HG03575 (cell line): ENCODE data around the gene YPEL1.

Source experiments
- ATAC-seq: cut with Tn5 transposase; IDR thresholded peaks from one replicate; pipeline ENCODE4 v1.9.1; 2021; ENCODE audit not compliant: unreplicated experiment, insufficient number of reproducible peaks, low FRiP score; ENCODE audit errors: extremely low read depth

The YPEL1 gene

DNA sequence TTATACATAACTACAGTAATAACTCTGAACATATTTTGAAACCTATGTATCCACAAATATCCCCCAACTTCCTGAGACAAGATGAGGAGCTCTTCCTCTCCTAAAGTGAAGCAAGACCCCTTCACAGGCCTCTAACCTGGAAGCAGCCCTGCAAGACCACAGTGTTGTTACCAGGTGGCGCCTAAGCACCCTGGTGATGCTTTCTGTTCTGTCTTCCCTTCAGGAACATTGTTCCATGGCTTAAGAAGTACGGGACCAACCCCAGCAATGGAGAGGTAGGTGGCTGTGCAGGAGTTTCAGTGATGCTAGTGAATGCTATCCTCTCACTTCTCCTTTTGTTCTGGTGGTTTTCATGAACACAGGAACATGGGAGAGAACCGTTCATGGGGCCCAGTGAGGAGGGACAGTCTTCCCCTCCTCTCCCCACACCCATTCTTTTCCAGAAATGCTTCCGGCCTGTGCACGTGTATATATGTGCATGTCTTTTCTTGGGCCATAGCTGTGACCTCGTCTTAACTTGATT lies 63.4 kb downstream of the YPEL1 start:
- no peak for ATAC-seq

DNA sequence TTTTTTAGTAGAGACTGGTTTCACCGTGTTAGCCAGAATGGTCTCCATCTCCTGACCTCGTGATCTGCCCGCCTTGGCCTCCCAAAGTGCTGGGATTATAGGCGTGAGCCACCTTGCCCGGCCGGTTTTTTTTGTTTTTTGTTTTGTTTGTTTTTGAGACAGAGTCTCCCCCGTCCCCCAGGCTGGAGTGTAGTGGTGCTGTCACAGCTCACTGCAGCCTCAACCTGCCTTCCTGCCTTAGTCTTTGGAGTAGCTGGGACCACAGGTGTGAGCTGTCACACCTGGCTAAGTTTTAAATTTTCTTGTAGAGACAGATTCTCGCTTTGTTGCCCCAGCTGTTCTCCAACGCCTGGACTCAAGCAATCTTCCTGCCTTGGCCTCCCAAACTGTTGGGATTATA lies 66.6 kb downstream of the YPEL1 start:
- ATAC-seq = no peak

DNA sequence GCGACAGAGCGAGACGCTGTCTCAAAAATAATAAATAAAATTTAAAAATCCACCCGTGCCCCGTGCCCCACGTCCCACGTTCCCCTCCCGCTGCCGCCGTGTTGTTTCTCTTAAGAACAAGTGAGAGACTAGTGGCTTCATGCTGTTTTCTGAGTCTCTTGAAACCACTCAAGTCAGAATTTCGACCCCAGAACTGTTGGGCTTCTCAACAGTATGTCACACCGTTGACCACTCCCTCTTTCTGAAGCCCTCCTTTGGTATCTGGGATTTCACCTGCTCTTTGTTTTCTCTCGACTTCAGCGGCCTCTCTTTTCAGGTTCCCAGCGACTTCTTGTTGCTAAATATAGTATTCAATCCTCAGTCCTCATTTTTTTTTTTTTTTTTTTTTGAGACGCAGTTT lies 68.8 kb downstream of the YPEL1 start:
- no peak for ATAC-seq

DNA sequence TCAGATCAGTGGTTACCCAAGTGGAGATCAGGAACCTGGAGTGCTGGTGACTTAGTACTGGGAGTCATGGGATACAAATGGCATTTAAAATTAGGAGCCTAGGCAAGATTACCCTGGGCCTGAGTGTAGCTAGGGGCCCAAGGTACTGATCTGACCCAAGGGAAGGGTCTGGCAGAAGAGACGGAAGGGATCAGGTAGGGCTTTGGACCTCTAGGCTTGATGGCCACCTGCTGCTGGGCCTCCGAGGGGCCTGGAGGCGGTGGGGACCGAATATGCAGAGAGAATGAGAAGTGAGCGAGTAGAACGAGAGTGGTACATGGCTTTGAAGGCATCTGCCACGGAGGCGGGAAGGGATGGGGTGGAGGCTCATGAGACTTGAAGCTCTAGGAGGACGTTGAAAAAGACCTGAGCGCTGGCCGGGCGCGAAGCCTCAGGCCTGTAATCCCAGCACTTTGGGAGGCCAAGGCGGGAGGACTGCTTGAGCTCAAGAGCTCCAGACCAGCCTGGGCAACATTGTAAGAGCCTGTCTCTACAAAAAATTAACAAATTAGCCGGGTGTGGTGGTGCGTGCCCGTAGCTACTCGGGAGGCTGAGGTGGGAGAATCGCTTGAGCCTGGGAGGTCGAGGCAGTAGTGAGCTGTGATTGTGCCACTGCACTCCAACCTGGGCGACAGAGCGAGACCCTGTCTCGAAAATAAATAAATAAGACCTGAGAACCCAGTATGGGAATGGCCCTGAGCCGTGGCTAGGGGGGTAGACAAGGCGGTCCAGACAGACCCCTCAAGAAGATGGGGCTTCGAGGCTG lies 70.3 kb downstream of the YPEL1 start:
- ATAC-seq = no peak

DNA sequence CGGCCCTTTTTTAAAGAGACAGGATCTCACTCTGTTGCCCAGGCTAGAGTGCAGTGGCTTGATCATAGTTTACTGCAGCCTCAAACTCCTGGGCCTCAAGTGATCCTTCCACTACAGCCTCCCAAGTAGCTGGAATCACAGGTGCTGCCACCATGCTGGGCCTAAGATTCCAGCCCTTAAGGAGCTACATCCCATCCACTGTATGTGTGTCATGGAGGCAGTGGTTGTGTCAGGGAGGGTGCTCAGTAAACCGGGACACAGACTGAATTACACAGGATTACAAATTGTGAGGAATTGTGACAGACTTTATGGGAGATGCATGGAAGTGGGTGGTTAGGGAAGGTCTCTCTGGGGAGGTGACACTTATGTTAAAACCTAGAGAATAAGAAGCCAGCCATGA lies 71.9 kb downstream of the YPEL1 start:
- no peak for ATAC-seq

DNA sequence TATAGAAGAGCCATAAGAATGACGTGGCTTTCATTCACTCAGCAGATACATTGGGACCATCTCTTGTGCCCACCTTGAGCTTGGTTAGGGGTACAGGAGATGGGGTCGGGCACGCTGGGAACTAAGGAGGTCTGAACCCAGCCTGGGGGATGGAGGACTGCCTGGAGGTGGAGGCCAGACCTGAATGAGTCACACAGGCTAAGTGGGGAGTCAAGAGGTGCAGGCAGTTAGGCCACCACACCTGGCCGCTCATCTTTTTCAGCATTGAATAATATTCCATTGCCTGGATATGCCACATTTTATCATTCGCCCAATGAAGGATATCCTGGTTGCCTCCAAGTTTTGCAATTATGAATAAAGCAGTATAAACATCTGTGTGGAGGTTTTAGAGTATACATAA lies 73.6 kb downstream of the YPEL1 start:
- no peak for ATAC-seq

DNA sequence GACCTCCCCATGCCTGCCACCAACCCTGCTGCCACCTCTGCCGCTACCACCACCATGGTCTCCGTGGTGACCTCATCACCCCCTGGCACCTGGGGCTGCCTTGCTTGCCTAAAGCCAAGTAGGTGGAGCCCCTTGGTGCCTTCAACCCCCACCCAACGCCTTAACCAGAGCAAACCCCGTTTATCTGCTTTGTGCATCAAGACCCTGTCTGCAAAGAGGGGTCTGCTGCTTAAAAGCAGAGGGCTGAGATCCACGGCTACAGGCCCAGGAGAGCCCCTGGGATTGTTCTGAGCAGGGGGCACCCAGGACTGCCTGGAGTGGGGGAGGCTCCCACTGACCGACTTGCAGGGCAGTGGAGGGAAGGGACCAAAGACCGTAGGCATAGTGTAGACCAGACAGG lies 74.7 kb downstream of the YPEL1 start:
- ATAC-seq = no peak

DNA sequence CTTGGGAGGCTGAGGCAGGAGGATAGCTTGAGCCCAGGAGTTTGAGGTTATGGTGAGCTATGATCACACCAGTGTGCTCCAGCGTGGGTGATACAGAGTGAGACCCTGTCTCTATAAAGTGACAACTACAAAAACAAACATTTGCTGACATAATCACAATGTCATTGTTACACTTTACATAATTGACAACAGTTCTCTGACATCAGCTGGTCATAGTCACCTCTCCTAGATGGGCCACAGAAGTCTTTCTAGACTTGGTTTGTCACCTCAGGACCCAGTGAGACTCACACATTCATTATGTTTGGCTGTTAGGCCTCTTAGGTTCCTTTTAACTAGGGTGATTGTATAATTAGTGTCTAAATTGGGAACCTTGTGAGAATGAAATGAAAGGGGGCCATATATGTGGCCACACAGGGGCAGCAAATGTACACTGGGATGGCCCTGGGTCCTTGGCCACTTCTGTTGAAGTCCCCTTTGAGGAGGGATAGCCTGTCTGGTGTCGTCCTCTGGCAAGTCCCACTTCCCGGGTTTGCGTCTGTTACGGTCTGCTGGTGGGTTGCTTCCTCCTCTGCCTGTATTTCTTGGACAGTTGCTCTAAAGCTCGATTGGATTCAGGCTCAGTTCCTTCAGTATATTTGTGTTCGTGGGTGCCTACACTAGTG lies 75.6 kb downstream of the YPEL1 start:
- ATAC-seq = no peak

DNA sequence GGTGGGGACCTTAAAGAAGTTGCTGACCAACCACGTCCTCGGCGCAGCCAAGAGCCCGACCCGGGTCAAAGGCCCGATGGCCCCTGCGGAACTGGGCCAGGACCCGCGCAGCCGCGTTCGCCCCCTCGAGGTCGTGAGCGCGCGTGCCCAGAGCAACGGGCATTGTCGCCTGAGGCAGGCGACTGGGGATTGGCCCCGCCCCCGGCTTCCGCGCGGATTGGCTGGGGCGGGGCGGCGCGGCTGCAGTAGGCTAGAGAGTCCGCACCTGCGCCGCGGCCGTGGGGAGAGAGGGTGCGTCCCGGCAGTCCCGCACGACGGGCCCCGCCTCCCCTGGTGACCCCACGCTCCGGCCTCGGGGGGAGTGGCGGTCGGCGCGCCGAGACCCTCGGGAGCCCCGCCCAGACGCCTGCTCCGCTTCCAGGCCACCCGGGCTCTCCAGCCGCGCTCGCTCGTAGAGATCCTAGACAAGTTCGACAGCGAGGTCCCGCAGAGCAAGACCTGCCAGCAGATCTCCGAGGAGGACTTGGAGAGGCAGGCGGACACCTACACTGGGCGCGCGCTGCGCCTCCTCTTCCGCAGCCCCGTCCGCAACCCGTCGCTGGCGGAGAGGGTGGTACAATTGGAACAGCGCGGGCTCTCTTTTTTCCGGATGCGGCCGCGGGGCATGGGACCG lies 78.1 kb downstream of the YPEL1 start:
- no peak for ATAC-seq

DNA sequence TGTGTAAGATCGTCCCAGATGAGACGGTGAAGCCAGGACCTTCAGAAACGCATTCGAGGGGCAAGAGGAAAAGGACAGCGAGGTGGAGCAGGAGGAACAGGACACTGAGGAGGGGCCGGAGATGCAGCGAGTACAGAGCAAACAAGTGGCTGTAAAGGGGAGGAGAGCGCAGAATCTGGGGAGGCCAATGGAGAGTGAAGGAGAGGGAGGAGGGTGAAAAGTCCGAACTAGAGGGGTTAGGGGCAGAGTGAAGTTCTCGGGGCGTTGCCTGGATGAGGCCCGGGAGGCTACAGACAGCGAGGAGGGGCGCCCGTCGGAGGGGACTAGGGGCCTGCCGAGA lies 78.6 kb downstream of the YPEL1 start:
- ATAC-seq = no peak

DNA sequence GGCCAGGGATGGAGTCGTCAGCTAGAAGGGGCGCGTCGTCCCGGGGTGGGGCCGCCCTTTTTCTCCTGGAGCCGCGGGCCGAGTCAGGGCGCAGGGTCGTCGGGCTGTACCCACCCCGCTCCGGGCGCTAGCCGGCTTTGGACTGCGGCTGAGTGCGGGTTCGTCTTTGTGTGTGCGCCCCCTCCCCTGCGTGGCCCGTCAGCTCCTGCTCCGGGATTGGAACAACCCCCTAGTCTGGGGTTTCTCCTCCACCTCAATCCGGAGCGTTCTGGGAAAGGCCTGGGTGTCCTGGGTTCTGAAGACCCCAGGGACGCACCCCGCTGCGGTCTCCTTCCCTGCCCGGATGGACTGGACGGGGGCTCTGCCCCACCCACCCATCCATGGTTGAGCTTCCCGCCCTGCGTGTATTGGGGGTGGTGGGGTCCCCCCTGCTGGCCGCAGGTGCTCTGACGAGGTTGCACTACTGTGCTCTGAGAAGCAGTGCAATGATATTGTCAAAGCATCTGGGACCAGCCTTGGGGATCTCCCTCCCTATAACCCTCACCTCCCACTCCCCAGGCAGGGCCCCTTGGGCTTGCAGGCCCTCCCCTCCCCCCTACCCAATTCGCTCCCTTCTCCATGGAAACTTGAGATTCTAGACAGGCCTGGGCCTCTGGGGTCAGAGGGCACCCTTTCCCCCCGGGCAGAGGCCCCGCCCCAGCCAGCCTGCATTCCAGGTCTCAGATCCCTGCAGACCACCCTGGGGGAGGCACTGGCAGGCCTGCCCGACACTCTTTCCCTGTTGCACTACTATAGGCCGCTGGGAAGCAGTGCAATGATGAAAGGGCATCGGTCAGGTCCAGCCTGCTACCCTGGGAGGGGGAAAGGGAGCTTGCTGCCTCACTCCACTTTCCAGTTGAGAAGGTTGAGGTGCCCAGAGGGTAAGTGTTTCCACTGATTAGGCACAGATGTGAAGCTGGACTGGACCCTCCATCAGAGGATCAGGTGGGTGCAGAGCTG lies 82.7 kb downstream of the YPEL1 start:
- no peak for ATAC-seq

DNA sequence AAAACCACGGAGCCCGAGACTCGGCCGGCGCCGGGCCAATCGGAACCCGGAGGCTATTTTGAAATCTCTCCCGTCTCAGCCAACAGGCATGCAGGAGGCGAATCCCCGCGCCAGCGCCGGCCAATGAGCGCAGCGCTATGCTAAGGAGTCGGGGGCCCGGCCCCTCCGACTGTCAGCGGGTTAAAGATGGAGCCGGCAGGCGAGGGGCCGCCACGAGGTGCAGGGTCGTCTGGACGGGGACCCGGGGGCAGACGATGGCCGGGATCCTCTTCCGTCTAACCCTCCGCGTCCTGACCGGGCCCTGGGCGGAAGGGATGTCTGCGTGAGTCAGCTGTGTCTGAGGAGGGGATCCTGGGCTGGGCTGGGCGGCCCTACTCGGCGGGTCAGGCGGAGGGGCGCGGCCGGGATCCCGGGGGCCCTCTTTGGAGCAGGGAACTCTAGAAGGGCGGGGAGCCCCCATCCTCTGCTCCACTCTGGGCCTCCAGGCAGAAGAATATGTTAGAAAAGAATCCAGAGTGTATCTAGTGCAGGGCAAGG lies 83.5 kb downstream of the YPEL1 start:
- ATAC-seq = no peak

DNA sequence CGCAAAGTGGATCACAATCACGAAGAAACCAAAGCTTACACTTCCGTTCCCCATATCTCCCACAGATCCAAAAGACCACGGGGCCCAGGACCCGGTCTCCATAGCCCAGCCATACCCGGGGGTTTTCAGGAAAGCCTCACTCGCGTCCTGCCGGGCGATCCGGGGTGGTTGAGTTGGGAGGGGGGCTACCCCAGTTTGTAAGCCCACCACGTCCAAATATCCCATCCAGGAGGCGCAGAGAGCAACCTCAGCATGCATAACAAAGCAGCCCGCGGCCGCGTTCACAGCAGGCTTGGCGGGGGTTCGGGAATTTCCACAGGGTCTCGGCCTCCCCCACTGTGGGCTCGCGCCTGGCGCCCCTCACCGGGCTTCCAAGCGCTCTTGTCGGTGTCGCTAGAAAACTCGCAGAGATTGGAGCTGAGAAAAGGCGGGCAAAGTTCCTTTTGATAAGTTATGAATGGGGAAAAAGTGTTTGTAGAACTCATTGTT lies 84.0 kb downstream of the YPEL1 start:
- no peak for ATAC-seq

DNA sequence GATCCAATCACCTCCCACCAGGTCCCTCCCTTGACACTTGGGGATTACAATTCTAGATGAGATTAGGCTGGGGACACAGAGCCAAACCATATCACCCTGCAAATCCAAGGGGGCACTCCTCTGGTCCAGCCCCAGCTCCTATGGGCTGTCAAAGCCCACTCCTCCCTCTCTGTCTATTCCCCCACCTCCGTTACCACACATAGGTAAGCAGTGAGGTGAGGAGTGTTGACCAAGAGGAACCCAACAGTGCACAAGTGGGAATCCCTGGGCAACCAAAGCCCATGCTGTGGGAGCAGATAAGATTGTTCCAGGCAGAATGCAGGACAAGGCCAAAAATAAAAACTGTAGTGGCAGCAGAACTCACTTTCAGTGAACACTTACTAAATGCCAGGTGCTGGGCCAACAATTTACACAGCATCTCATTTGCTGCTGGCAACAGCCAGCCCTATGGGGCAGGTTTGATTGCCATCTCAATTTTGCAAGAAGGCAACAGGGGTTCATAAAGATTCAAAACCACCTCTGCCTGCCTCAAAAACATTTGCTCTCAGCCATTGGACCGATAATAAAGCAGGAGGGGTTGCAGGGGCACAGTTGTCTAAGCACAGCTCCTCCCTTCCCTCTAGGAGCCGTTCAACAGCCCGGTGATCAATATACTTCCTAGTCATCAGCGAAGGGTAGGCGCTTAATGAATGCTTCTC lies 84.6 kb downstream of the YPEL1 start:
- no peak for ATAC-seq

DNA sequence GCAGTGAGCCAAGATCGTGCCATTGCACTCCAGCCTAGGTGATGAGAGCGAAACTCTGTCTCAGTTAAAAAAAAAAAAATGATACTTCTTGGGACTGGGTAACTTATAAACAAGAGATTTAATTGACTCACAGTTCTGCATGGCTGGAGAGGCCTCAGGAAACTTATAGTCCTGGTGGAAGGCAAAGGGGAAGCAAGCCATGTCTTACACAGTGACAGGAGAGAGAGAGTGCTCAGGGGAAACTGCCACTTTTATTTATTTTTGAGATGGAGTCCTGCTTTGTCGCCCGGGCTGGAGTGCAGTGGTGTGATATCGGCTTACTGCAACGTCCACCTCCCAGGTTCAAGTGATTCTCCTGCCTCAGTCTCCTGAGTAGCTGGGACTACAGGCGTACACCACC lies 85.3 kb downstream of the YPEL1 start:
- no peak for ATAC-seq
